Esophagus muscularis mucosa (tissue), 4 donors: ENCODE measurements around the gene SPRED2. TPM values are rescaled to one million over a fixed set of nuclear protein-coding genes. Genes with fewer than 3 reads are reported as not detected.

Source experiments
- DNase-seq: peaks from one replicate; pipeline ENCODE4 v3.0.0-alpha.2; 2017; ENCODE audit errors: extremely low spot score
- H3K27ac ChIP-seq, 4 donors: fragments of 200-600 bp; sonication (generic); replicated peaks in 1 of 4; 1 replicate in 3 of 4; 2 replicates in 1 of 4; pipeline ENCODE4 v1.5.1; 2016 to 2019; ENCODE audit warnings: mild to moderate bottlenecking in 1 of 4
- H3K27me3 ChIP-seq, 4 donors: fragments of 200-600 bp; sonication (generic); one replicate each; pipeline versions ENCODE4 v1.5.1 to v1.6.0; 2016 to 2019
- H3K36me3 ChIP-seq, 4 donors: fragments of 200-600 bp; sonication (generic); one replicate each; pipeline ENCODE4 v1.5.1; 2016 to 2019
- H3K4me1 ChIP-seq, 4 donors: fragments of 200-600 bp; sonication (generic); one replicate each; pipeline ENCODE4 v1.5.1; 2016 to 2019
- H3K4me3 ChIP-seq, 4 donors: fragments of 200-600 bp; sonication (generic); 1 replicate in 2 of 4; 2 replicates in 2 of 4; pipeline ENCODE4 v1.5.1; 2016 to 2019; ENCODE audit warnings: mild to moderate bottlenecking in 4 of 4, moderate library complexity in 1 of 4
- H3K9me3 ChIP-seq, 4 donors: fragments of 200-600 bp; sonication (generic); 1 replicate in 3 of 4; 2 replicates in 1 of 4; pipeline ENCODE4 v1.5.1; 2016 to 2019
- CTCF ChIP-seq, 3 experiments: fragments of 200-600 bp in 2 of 3; fragments of 450-650 bp in 1 of 3; sonication (generic) in 2 of 3; IDR thresholded peaks; one replicate each; pipeline ENCODE4 v1.5.1; 2017 to 2019; ENCODE audit warnings: antibody characterized with exemption in 3 of 3, mild to moderate bottlenecking in 2 of 3, moderate library complexity in 1 of 3
- EP300 ChIP-seq: sonication (generic); formaldehyde crosslinking; IDR thresholded peaks from one replicate; pipeline ENCODE4 v1.6.1; 2017; ENCODE audit warnings: antibody characterized with exemption
- POLR2A ChIP-seq: fragments of 450-650 bp; IDR thresholded peaks from one replicate; pipeline ENCODE4 v1.6.1; 2017; ENCODE audit warnings: antibody characterized with exemption, moderate library complexity, mild to moderate bottlenecking, low read depth
- POLR2AphosphoS5 ChIP-seq, 2 donors: sonication (generic); formaldehyde crosslinking; IDR thresholded peaks; one replicate each; pipeline ENCODE4 v1.6.1; 2017; ENCODE audit warnings: antibody characterized with exemption in 2 of 2
- WGBS: methylation state at CpG from one replicate; pipeline ENCODE4 v1.1.5; 2018; 5-methylcytosine and 5-hydroxymethylcytosine counted together
- intact Hi-C: fragments of 100-400 bp; cut with DNase I; formaldehyde crosslinking; loops from one replicate; pipeline ENCODE4 v1.15.1; 2023
- total RNA-seq, 4 donors: library from RNA; depleted of rRNA; stranded (reverse); fragments of >200 nt; gene quantifications; one replicate each; pipeline versions ENCODE4 v1.1.0 to v1.2.1, GENCODE V29; 2016

The SPRED2 gene
- total RNA-seq, 4 donors from 2014 or later = 17.4 to 25.6 (median 18.7) TPM

DNA sequence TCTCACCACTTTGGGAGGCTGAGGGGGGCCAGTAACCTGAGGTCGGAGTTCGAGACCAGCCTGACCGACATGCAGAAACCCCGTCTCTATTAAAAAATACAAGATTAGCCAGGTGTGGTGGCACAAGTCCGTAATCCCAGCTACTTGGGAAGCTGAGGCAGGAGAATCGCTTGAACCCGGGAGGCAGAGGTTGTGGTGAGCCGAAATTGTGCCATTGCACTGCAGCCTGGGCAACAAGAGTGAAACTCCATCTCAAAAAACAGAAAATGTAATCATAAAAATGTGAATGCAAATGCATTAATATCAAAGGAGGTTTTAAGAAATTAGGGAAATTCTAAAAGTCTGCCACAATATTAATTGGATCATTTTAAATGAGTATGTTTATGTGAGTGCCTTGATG, 159.1 kb downstream of the SPRED2 start:
- H3K27me3 ChIP-seq = no peaks in the 10 kb centered on the region
- H3K27ac ChIP-seq = no peak overlapping the region
- peaks cover 5 to 16% (median 11%) of the 10 kb centered on the region in 4 donors for H3K4me1 ChIP-seq
- peaks cover 7 to 35% (median 25%) of the 10 kb centered on the region in 4 donors for H3K36me3 ChIP-seq
- TF ChIP-seq CTCF (IDR thresholded peaks at IDR 0.05) = no peak
- no peak for TF ChIP-seq POLR2AphosphoS5 (IDR thresholded peaks at IDR 0.05)
- no peak for TF ChIP-seq EP300
- no peak for TF ChIP-seq POLR2A
- H3K9me3 ChIP-seq = no peaks in the 10 kb centered on the region
- DNase-seq = no peak
- H3K4me3 ChIP-seq = no peak overlapping the region
- 98% methylated on average over 8 of the region's 8 CpGs for WGBS
- intact Hi-C loops = no loop called here

DNA sequence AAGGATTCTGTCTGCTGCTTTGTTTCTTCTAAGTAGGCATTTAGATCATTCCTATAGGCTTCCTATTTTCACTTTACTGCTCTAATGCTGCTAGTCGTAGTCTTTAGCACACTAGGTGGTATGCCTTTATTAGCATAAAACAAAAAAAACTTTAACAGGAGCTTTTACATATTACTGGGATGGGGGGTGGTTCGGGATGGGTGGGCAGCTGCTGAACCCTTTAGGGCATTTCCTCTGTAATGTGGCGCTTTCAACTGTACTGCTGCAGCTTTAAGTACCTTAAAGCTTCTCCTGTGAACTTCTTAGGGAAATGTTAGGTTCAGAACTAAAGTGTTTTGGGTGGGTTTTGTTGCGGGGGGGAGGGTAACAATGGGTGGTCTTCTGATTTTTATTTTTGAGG, 163.4 kb downstream of the SPRED2 start:
- intact Hi-C loops = loop anchor here (5.0 kb wide), 2 partner anchors 283 to 303 kb away; no protein-coding TSS in a partner anchor
- peaks cover 12 to 65% (median 44%) of the 10 kb centered on the region in 4 donors for H3K36me3 ChIP-seq

GRCh38 chr2:65267008-65267407, 165.4 kb downstream of the SPRED2 start:
- Histone ChIP-seq H3K27me3 (no peaks in the 10 kb centered on the region), H3K27ac (no peak overlapping the region), H3K4me1 (peaks cover 0 to 9% (median 4%) of the 10 kb centered on the region in 4 donors), H3K36me3 (peaks cover 9 to 65% (median 34%) of the 10 kb centered on the region in 4 donors), H3K4me3 (no peak overlapping the region), H3K9me3 (no peaks in the 10 kb centered on the region)
- DNase-seq = no peak
- no peak for TF ChIP-seq POLR2AphosphoS5 (IDR thresholded peaks at IDR 0.05)
- no peak for TF ChIP-seq POLR2A
- TF ChIP-seq EP300 = no peak
- TF ChIP-seq CTCF (IDR thresholded peaks at IDR 0.05) = no peak
- 100% methylated on average over 1 of the region's 1 CpG for WGBS
- intact Hi-C loops = loop anchor here (5.0 kb wide), 2 partner anchors 285 to 305 kb away; no protein-coding TSS in a partner anchor

More for the DNA sequence above, 163.4 kb downstream of the SPRED2 start:
- Histone ChIP-seq H3K27ac (no peak overlapping the region), H3K27me3 (no peaks in the 10 kb centered on the region), H3K4me3 (no peak overlapping the region), H3K9me3 (no peaks in the 10 kb centered on the region), H3K4me1 (peaks cover 0 to 9% (median 4%) of the 10 kb centered on the region in 4 donors)
- 66% methylated on average over 4 of the region's 4 CpGs for WGBS
- TF ChIP-seq CTCF (IDR thresholded peaks at IDR 0.05) (no peak), POLR2A (no peak), POLR2AphosphoS5 (IDR thresholded peaks at IDR 0.05) (no peak), EP300 (no peak)
- no peak for DNase-seq

DNA sequence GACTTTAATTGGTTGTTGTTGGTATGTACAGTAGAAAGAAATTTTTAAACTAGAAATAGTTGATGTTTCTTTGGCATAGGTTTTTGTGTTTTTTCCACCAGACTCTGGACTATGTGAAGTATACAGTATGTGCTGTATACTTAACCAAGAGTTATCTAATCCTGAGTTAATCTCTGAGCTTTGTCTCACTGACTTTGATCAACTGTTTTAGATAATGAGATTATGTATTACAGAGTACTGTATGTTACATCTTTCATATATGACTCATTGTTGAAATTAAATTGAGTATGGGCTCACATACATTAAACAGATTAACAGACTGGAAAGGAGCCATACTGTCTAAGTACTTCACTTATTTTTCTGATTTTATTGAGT, 166.7 kb downstream of the SPRED2 start:
- Histone ChIP-seq H3K36me3 (peaks cover 4 to 68% (median 32%) of the 10 kb centered on the region in 4 donors), H3K4me1 (peaks cover 0 to 9% (median 4%) of the 10 kb centered on the region in 4 donors), H3K27ac (no peak overlapping the region), H3K27me3 (no peaks in the 10 kb centered on the region), H3K9me3 (no peaks in the 10 kb centered on the region), H3K4me3 (no peak overlapping the region)
- intact Hi-C loops = loop anchor here (5.0 kb wide), 2 partner anchors 287 to 307 kb away; no protein-coding TSS in a partner anchor
- no peak for TF ChIP-seq CTCF (IDR thresholded peaks at IDR 0.05)
- no peak for TF ChIP-seq POLR2AphosphoS5 (IDR thresholded peaks at IDR 0.05)
- TF ChIP-seq EP300 = no peak
- no peak for TF ChIP-seq POLR2A
- no peak for DNase-seq
